Measurements from ENCODE around the gene KHSRP.

The KHSRP gene

GRCh38 chr19:6417713-6418561 is 6.7 kb downstream of the KHSRP start:
- no peak overlapping the region for H3K4me3 ChIP-seq (ENCODE audit: low read depth, low read length)
- H3K27me3 ChIP-seq (ENCODE audit: control insufficient read depth, insufficient read depth, low read length): no peaks in the 10 kb centered on the region
- no peaks in the 10 kb centered on the region for H3K4me1 ChIP-seq (ENCODE audit: control insufficient read depth, insufficient read depth, low read length)
- H3K27ac ChIP-seq (ENCODE audit: low read depth, low read length): no peak overlapping the region
- H3K9me3 ChIP-seq (ENCODE audit: control insufficient read depth, insufficient read depth, low read depth, low read length): no peaks in the 10 kb centered on the region
- H3K9ac ChIP-seq (ENCODE audit: low read length): no peak overlapping the region
- H3K36me3 ChIP-seq (ENCODE audit: control insufficient read depth, insufficient read depth, low read length): peaks cover 90% of the 10 kb centered on the region

GRCh38 chr19:6416658-6417405 is 7.8 kb downstream of the KHSRP start:
- no peaks in the 10 kb centered on the region for H3K9me3 ChIP-seq (ENCODE audit: control insufficient read depth, insufficient read depth, low read depth, low read length)
- H3K4me1 ChIP-seq (ENCODE audit: control insufficient read depth, insufficient read depth, low read length): peaks cover 3% of the 10 kb centered on the region; the same call in 1 of the 2 replicates
- peaks cover 79% of the 10 kb centered on the region for H3K36me3 ChIP-seq (ENCODE audit: control insufficient read depth, insufficient read depth, low read length)
- no peak overlapping the region for H3K4me3 ChIP-seq (ENCODE audit: low read depth, low read length)
- no peak overlapping the region for H3K9ac ChIP-seq (ENCODE audit: low read length)
- H3K27ac ChIP-seq (ENCODE audit: low read depth, low read length): no peak overlapping the region
- H3K27me3 ChIP-seq (ENCODE audit: control insufficient read depth, insufficient read depth, low read length): no peaks in the 10 kb centered on the region

GRCh38 chr19:6415591-6416190 is 8.9 kb downstream of the KHSRP start:
- Histone ChIP-seq H3K36me3 (ENCODE audit: control insufficient read depth, insufficient read depth, low read length) (peaks cover 68% of the 10 kb centered on the region), H3K27ac (ENCODE audit: low read depth, low read length) (no peak overlapping the region), H3K27me3 (ENCODE audit: control insufficient read depth, insufficient read depth, low read length) (no peaks in the 10 kb centered on the region), H3K9me3 (ENCODE audit: control insufficient read depth, insufficient read depth, low read depth, low read length) (no peaks in the 10 kb centered on the region), H3K4me1 (ENCODE audit: control insufficient read depth, insufficient read depth, low read length) (peaks cover 3% of the 10 kb centered on the region; the same call in 1 of the 2 replicates), H3K9ac (ENCODE audit: low read length) (no peak overlapping the region), H3K4me3 (ENCODE audit: low read depth, low read length) (no peak overlapping the region)

- Histone ChIP-seq H3K9ac (ENCODE audit: low read length) (no peak overlapping the region), H3K27me3 (ENCODE audit: control insufficient read depth, insufficient read depth, low read length) (no peaks in the 10 kb centered on the region), H3K9me3 (ENCODE audit: control insufficient read depth, insufficient read depth, low read depth, low read length) (no peaks in the 10 kb centered on the region), H3K4me3 (ENCODE audit: low read depth, low read length) (no peak overlapping the region), H3K4me1 (ENCODE audit: control insufficient read depth, insufficient read depth, low read length) (peaks cover 3% of the 10 kb centered on the region; the same call in 1 of the 2 replicates), H3K36me3 (ENCODE audit: control insufficient read depth, insufficient read depth, low read length) (peaks cover 61% of the 10 kb centered on the region), H3K27ac (ENCODE audit: low read depth, low read length) (no peak overlapping the region)
Measured at GRCh38 chr19:6414793-6415590, 9.6 kb downstream of the KHSRP start.

GRCh38 chr19:6413721-6414643 is 10.6 kb downstream of the KHSRP start:
- Histone ChIP-seq H3K27ac (ENCODE audit: low read depth, low read length) (no peak overlapping the region), H3K4me1 (ENCODE audit: control insufficient read depth, insufficient read depth, low read length) (peaks cover 3% of the 10 kb centered on the region; the same call in 1 of the 2 replicates), H3K36me3 (ENCODE audit: control insufficient read depth, insufficient read depth, low read length) (peaks cover 51% of the 10 kb centered on the region), H3K4me3 (ENCODE audit: low read depth, low read length) (no peak overlapping the region), H3K9ac (ENCODE audit: low read length) (no peak overlapping the region), H3K9me3 (ENCODE audit: control insufficient read depth, insufficient read depth, low read depth, low read length) (no peaks in the 10 kb centered on the region), H3K27me3 (ENCODE audit: control insufficient read depth, insufficient read depth, low read length) (no peaks in the 10 kb centered on the region)

- H3K9ac ChIP-seq (ENCODE audit: low read length): no peak overlapping the region
- no peak overlapping the region for H3K4me3 ChIP-seq (ENCODE audit: low read depth, low read length)
- peaks cover 3% of the 10 kb centered on the region; the same call in 1 of the 2 replicates for H3K4me1 ChIP-seq (ENCODE audit: control insufficient read depth, insufficient read depth, low read length)
- H3K27me3 ChIP-seq (ENCODE audit: control insufficient read depth, insufficient read depth, low read length): no peaks in the 10 kb centered on the region
- H3K36me3 ChIP-seq (ENCODE audit: control insufficient read depth, insufficient read depth, low read length): peaks cover 44% of the 10 kb centered on the region
- H3K9me3 ChIP-seq (ENCODE audit: control insufficient read depth, insufficient read depth, low read depth, low read length): no peaks in the 10 kb centered on the region
- no peak overlapping the region for H3K27ac ChIP-seq (ENCODE audit: low read depth, low read length)
Measured at GRCh38 chr19:6413291-6413690, 11.3 kb downstream of the KHSRP start.

GRCh38 chr19:6412447-6413091 is 12.0 kb downstream of the KHSRP start:
- no peak overlapping the region for H3K27ac ChIP-seq (ENCODE audit: low read depth, low read length)
- H3K4me1 ChIP-seq (ENCODE audit: control insufficient read depth, insufficient read depth, low read length): peaks cover 3% of the 10 kb centered on the region; the same call in 1 of the 2 replicates
- no peaks in the 10 kb centered on the region for H3K9me3 ChIP-seq (ENCODE audit: control insufficient read depth, insufficient read depth, low read depth, low read length)
- H3K9ac ChIP-seq (ENCODE audit: low read length): no peak overlapping the region
- no peak overlapping the region for H3K4me3 ChIP-seq (ENCODE audit: low read depth, low read length)
- peaks cover 36% of the 10 kb centered on the region for H3K36me3 ChIP-seq (ENCODE audit: control insufficient read depth, insufficient read depth, low read length)
- no peaks in the 10 kb centered on the region for H3K27me3 ChIP-seq (ENCODE audit: control insufficient read depth, insufficient read depth, low read length)

- no peaks in the 10 kb centered on the region for H3K9me3 ChIP-seq (ENCODE audit: control insufficient read depth, insufficient read depth, low read depth, low read length)
- H3K9ac ChIP-seq (ENCODE audit: low read length): no peak overlapping the region
- peaks cover 3% of the 10 kb centered on the region; the same call in 1 of the 2 replicates for H3K4me1 ChIP-seq (ENCODE audit: control insufficient read depth, insufficient read depth, low read length)
- H3K36me3 ChIP-seq (ENCODE audit: control insufficient read depth, insufficient read depth, low read length): peaks cover 31% of the 10 kb centered on the region
- no peak overlapping the region for H3K4me3 ChIP-seq (ENCODE audit: low read depth, low read length)
- H3K27me3 ChIP-seq (ENCODE audit: control insufficient read depth, insufficient read depth, low read length): no peaks in the 10 kb centered on the region
- H3K27ac ChIP-seq (ENCODE audit: low read depth, low read length): no peak overlapping the region
Measured at GRCh38 chr19:6412061-6412446, 12.6 kb downstream of the KHSRP start.

GRCh38 chr19:6409346-6409745 is 15.3 kb downstream of the KHSRP start:
- Histone ChIP-seq H3K27me3 (ENCODE audit: control insufficient read depth, insufficient read depth, low read length) (no peaks in the 10 kb centered on the region), H3K4me3 (ENCODE audit: low read depth, low read length) (no peak overlapping the region), H3K27ac (ENCODE audit: low read depth, low read length) (no peak overlapping the region), H3K36me3 (ENCODE audit: control insufficient read depth, insufficient read depth, low read length) (peaks cover 6% of the 10 kb centered on the region), H3K4me1 (ENCODE audit: control insufficient read depth, insufficient read depth, low read length) (peaks cover 3% of the 10 kb centered on the region; the same call in 1 of the 2 replicates), H3K9ac (ENCODE audit: low read length) (no peak overlapping the region), H3K9me3 (ENCODE audit: control insufficient read depth, insufficient read depth, low read depth, low read length) (no peaks in the 10 kb centered on the region)

Data from HUES6 (cell line).